Activated CD4-positive, alpha-beta T cell treated with anti-CD3 and anti-CD28 coated beads, Interleukin-2, amount 10 ng/mL, durations not matched to agents 7 days and 5 days (primary cell): Measurements from ENCODE around the gene EEF1AKMT1. TPM values are rescaled to one million over a fixed set of nuclear protein-coding genes. Genes with fewer than 3 reads are reported as not detected.

ENCODE experiments used
- CTCF ChIA-PET: fragments of 350-600 bp; sonication (Branson Sonifier 250); formaldehyde crosslinking; loops from one replicate; lab custom pipeline; 2021; ENCODE audit warnings: antibody characterized with exemption; lab: Charles Lee
- POLR2A ChIA-PET: fragments of 350-600 bp; sonication (Branson Sonifier 250); formaldehyde crosslinking; loops from one replicate; lab custom pipeline; 2021; ENCODE audit warnings: antibody characterized with exemption; lab: Charles Lee
- DNase-seq: peaks from one replicate; pipeline ENCODE4 v3.0.0-alpha.2; 2020
- H3K27ac Mint-ChIP-seq: one replicate; pipeline ENCODE4 v1.8.0; 2021; ENCODE audit warnings: mild to moderate bottlenecking, moderate library complexity, mixed read lengths
- H3K27me3 Mint-ChIP-seq: one replicate; pipeline ENCODE4 v1.8.0; 2021; ENCODE audit warnings: mixed read lengths
- H3K36me3 Mint-ChIP-seq: one replicate; pipeline ENCODE4 v1.8.0; 2021; ENCODE audit warnings: low read depth, mixed read lengths
- H3K4me1 Mint-ChIP-seq: one replicate; pipeline ENCODE4 v1.8.0; 2021; ENCODE audit warnings: mixed read lengths
- H3K4me3 Mint-ChIP-seq: one replicate; pipeline ENCODE4 v1.8.0; 2021; ENCODE audit warnings: mild to moderate bottlenecking, moderate library complexity, mixed read lengths
- H3K9me3 Mint-ChIP-seq: one replicate; pipeline ENCODE4 v1.8.0; 2021; ENCODE audit warnings: mixed read lengths
- total RNA-seq, 2 experiments: library from RNA; stranded (reverse); gene quantifications; one replicate each; pipeline ENCODE4 v1.2.3, GENCODE V29; 2021

EEF1AKMT1 gene
- total RNA-seq, 2 experiments from 2014 or later: 10.2 to 10.7 TPM

DNA sequence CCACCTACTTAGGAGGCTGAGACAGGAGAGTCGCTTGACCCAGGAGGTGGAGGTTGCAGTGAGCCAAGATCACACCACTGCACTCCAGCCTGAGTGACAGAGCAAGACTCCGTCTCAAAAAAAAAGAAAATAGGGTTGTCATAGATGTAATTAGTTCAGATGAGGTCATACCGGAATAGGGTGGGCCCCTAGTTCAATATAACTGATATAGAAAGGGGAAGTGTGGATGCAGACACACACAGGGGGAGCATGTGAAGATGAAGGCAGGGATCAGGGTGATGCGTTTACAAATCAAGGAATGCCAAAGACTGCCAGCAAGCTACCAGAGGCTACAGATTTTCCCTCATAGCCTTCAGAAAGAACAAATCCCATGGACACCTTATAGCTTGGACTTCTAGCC is 24.3 kb upstream of the EEF1AKMT1 start:
- Mint-ChIP-seq H3K9me3 (no peaks in the 10 kb centered on the region), H3K27me3 (no peaks in the 10 kb centered on the region), H3K27ac (peak overlapping the region; percentile 33), H3K4me3 (no peak overlapping the region), H3K36me3 (peaks cover 35% of the 10 kb centered on the region), H3K4me1 (peaks cover 11% of the 10 kb centered on the region)
- ChIA-PET POLR2A (no interaction called here), CTCF (no interaction called here)
- no peak for DNase-seq

DNA sequence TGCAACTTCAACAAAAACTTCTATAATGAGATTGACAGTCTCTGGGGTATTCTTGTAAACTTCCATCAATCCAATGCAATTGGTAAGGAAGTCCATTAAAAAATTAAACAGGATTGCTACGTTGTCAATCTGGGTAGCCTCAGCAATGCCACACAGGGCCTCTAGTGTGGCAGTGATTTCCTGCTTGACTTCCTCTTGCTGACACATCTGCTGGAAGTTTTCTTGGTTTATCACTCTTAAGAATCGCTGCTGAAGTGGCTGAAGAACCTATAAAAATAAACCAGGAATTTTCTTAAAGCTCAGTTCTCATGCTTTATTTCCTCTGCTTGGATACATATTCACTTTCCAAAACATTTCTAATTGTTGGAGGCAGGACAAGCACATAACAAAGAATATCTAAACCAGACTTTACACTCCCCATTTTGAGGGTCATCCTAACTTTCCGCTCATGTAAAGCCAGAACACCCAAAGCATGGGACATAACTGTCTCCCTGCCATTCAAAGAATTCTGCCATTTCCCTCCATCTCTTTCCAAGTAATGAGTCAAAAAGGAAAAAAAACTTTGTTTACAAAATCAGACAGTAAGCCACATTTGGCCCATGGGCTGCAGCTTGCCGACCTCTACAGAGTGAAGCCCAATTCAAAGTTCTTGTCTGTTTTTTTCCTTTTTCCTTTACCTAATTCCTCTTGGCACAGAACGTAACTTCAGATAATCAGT is 23.2 kb upstream of the EEF1AKMT1 start:
- no peak overlapping the region for H3K4me3 Mint-ChIP-seq
- DNase-seq: no peak
- no peaks in the 10 kb centered on the region for H3K27me3 Mint-ChIP-seq
- peaks cover 11% of the 10 kb centered on the region for H3K4me1 Mint-ChIP-seq
- POLR2A ChIA-PET: no interaction called here
- no peaks in the 10 kb centered on the region for H3K9me3 Mint-ChIP-seq
- no peak overlapping the region for H3K27ac Mint-ChIP-seq
- peaks cover 35% of the 10 kb centered on the region for H3K36me3 Mint-ChIP-seq
- CTCF ChIA-PET: no interaction called here

DNA sequence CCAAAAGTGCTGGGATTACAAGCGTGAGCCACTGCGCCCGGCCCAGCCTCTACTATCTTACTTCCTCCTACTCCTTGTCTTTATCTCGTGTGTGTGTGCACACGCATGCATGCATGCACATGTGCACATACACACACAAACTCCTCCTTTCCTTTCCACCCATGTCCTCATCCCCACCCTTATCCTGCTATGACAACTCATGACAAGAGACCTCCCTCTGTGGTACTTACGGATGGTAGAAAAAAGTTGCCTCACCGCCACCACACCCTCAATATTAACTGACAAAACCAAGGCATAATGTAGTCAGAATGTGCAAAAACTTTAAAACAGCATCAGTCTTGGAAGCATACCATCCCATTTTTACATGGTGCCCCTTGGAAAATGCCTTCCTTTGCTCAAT is 15.9 kb upstream of the EEF1AKMT1 start:
- no peak for DNase-seq
- H3K9me3 Mint-ChIP-seq: no peaks in the 10 kb centered on the region
- ChIA-PET POLR2A (no interaction called here), CTCF (no interaction called here)
- H3K4me3 Mint-ChIP-seq: no peak overlapping the region
- H3K4me1 Mint-ChIP-seq: peaks cover 5% of the 10 kb centered on the region
- no peaks in the 10 kb centered on the region for H3K27me3 Mint-ChIP-seq
- H3K27ac Mint-ChIP-seq: no peak overlapping the region
- peaks cover 29% of the 10 kb centered on the region for H3K36me3 Mint-ChIP-seq

DNA sequence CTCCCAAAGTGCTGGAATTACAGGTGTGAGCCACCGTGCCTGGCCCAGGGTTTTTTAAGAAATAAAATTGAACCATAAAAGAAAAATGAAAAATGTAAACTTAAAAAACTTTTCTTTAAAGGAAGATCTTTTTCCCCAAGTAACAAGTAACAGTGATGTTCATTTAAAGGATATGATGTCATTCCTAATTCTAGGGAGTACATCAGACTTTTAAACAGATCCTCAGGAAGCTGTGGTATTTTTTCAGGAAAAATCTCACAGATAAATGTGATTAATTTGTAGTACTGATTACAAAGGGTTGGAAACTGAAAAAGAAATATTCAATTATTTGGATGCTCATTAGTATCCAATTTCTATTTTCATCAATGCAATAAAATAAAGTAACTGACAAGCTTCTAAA is 14.6 kb upstream of the EEF1AKMT1 start:
- Mint-ChIP-seq H3K27me3 (no peaks in the 10 kb centered on the region), H3K36me3 (peaks cover 31% of the 10 kb centered on the region), H3K27ac (no peak overlapping the region), H3K9me3 (no peaks in the 10 kb centered on the region), H3K4me1 (peaks cover 5% of the 10 kb centered on the region), H3K4me3 (no peak overlapping the region)
- ChIA-PET CTCF (no interaction called here), POLR2A (no interaction called here)
- DNase-seq: no peak

DNA sequence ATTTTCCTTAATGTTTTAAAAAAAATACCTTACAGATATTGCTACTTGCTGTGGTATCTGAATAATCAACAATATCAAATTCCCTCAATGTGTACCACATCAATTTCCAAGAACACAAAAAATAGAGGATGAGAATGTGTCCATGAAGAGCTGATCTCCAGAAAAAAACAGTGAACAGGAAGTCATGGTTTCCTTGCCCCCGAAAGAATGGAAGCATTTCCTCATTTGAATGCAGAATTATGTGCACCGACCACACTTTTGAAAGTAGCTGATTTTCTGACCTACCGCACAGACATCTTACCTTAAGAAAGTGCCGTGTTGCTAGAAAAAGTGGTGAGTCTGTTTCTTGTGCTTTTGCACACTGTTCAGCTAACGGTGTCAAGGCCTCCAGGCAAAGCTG is 13.4 kb upstream of the EEF1AKMT1 start:
- H3K27me3 Mint-ChIP-seq: no peaks in the 10 kb centered on the region
- peaks cover 16% of the 10 kb centered on the region for H3K4me1 Mint-ChIP-seq
- H3K36me3 Mint-ChIP-seq: peaks cover 29% of the 10 kb centered on the region
- H3K27ac Mint-ChIP-seq: no peak overlapping the region
- ChIA-PET POLR2A (no interaction called here), CTCF (interaction anchor here (0.7 kb wide), 2 partner anchors 13 to 66 kb away, joined by 3 read pairs; partner anchors contain the start of gene EEF1AKMT1)
- H3K9me3 Mint-ChIP-seq: no peaks in the 10 kb centered on the region
- H3K4me3 Mint-ChIP-seq: no peak overlapping the region
- DNase-seq: no peak

DNA sequence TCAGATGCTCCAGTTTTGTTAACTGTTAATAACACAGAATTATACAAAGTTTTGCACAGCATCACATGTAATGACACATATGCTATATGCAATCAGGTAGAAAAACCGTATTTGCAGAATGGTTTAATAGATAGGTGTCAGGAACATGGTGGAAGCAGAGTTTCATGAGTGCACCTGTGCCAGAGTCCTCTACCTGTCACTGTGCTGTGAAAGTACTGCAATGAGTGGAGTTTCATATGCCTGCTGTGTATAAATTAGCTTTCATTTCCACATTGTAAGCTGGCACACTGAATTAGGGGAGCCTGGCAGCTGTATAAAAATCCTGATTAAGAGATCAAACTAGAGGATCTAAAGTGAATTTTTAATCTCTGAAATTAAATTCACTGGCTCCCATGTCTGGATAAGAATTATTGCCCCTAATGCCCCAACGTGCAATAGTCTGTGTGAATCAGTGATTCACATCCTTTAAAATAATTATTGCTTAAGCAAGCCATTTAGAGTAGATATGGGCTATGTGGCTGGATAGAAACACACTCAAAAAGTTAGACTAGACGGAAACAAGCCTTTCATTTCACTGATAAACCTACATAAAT is 8.5 kb upstream of the EEF1AKMT1 start:
- POLR2A ChIA-PET: no interaction called here
- Mint-ChIP-seq H3K9me3 (no peaks in the 10 kb centered on the region), H3K27ac (no peak overlapping the region), H3K4me3 (no peak overlapping the region), H3K36me3 (peaks cover 25% of the 10 kb centered on the region), H3K4me1 (peaks cover 18% of the 10 kb centered on the region), H3K27me3 (no peaks in the 10 kb centered on the region)
- DNase-seq: no peak
- CTCF ChIA-PET: interaction anchor here (1.0 to 1.4 kb wide), 2 partner anchors 44 to 78 kb away, joined by 3 read pairs; partner anchors contain the start of gene IL17D

DNA sequence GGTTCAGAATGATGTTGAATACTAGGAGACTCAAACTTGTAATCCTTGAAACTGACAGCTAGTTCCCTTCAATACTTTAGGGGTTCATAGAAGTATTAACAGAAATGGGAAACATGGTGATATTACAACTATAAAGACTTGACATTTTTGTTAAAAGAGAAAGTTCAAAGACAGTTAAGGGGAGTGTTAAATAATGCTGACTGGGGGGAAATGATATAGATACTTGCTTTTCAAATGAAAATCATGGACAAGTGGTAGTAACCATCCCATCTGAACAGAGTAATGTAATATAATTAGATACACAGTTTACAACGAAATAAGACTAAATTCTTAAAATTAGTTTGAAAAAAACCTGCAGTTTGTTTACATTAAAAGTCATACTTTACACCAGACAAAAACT is 6.6 kb upstream of the EEF1AKMT1 start:
- Mint-ChIP-seq H3K27ac (no peak overlapping the region), H3K36me3 (peaks cover 27% of the 10 kb centered on the region), H3K4me3 (no peak overlapping the region), H3K4me1 (peaks cover 22% of the 10 kb centered on the region), H3K9me3 (no peaks in the 10 kb centered on the region), H3K27me3 (no peaks in the 10 kb centered on the region)
- ChIA-PET POLR2A (no interaction called here), CTCF (no interaction called here)
- no peak for DNase-seq

DNA sequence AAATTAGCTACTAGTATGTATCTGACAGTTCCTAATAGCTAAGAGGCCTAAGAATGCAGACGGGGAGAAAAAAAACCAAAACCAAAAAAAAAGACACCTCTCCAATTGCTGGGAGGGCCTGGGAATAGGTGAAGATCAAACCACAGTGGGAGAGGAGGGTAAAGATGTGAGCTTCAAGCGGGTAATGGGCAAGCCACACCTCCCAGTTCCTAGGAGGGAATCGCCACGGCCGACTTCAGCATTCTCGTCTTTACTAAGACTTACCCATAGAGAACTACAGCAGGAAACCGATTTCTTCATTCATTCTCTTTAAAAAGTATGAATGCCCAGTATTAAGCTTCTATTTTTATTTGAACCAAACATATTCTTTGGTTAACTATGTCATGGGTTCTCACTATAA is 5.6 kb upstream of the EEF1AKMT1 start:
- Mint-ChIP-seq H3K4me3 (no peak overlapping the region), H3K27ac (no peak overlapping the region), H3K36me3 (peaks cover 29% of the 10 kb centered on the region), H3K4me1 (peaks cover 28% of the 10 kb centered on the region), H3K9me3 (no peaks in the 10 kb centered on the region), H3K27me3 (no peaks in the 10 kb centered on the region)
- POLR2A ChIA-PET: no interaction called here
- CTCF ChIA-PET: interaction anchor here (1.3 kb wide), 1 partner anchor 16 kb away, joined by 4 read pairs; no protein-coding TSS in a partner anchor
- no peak for DNase-seq

DNA sequence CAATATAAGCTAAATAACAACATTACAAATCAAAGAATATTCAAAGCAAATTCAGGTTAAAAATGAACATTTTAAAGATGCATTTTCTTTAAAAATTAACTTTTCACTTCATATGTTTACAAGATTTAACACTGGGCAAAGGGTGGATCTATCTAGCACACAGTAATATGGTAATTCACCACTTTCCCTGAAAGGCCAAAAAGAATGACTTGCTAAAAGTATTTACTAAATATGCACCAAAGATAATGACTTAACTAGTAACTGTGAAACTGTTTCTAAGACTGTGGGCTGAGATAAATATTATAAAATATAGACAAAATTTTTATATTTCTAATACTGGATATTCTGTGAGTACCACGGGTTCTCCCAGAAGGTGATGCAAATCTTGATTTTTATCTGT is 4.5 kb upstream of the EEF1AKMT1 start:
- Mint-ChIP-seq H3K4me3 (no peak overlapping the region), H3K4me1 (peaks cover 35% of the 10 kb centered on the region), H3K36me3 (peaks cover 25% of the 10 kb centered on the region), H3K9me3 (no peaks in the 10 kb centered on the region), H3K27ac (no peak overlapping the region), H3K27me3 (no peaks in the 10 kb centered on the region)
- CTCF ChIA-PET: interaction anchor here (1.0 kb wide), 1 partner anchor 207 kb away, joined by 3 read pairs; no protein-coding TSS in a partner anchor
- POLR2A ChIA-PET: no interaction called here
- no peak for DNase-seq

DNA sequence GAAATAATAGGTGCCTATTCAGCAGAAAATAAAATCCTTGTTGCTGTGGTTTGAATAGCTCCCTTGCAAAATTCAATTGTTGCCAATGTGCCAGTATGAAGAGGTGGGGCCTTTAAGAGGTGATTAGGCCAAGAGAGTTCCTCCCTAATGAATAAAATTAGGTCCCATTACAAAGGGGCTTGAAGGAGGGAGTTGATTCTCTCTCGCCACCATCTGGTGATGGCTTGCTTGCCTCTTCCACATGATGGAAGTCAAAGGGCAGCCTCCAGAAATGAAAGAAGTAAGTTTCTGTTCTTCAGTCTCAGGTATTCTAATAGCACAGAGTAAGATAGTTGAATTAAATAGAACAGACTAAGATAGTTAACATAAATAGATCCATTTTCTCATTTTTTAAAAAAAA is 3.0 kb upstream of the EEF1AKMT1 start:
- Mint-ChIP-seq H3K4me1 (peaks cover 29% of the 10 kb centered on the region), H3K27ac (no peak overlapping the region), H3K4me3 (no peak overlapping the region), H3K36me3 (peaks cover 24% of the 10 kb centered on the region), H3K9me3 (no peaks in the 10 kb centered on the region), H3K27me3 (no peaks in the 10 kb centered on the region)
- POLR2A ChIA-PET: no interaction called here
- DNase-seq: no peak
- CTCF ChIA-PET: no interaction called here

DNA sequence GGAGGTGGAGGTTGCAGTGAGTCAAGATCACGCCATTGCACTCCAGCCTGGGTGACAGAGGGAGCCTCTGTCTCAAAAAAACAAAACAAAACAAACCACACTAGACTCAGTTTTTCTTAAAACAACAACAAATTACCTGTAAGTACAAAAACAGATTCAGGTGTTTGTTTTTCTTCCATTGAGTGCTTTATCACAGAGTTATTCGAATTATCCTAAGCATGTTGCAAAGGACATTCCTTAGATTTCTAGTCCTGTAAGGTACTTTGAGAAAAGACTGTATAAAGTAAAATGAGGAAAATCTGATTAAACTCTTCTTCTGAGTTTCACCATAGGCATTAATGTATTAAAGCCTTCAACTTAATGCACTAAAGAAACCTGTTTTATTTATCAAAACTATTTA is 2.2 kb upstream of the EEF1AKMT1 start:
- Mint-ChIP-seq H3K4me3 (no peak overlapping the region), H3K27me3 (no peaks in the 10 kb centered on the region), H3K36me3 (peaks cover 25% of the 10 kb centered on the region), H3K9me3 (peaks cover 3% of the 10 kb centered on the region), H3K27ac (no peak overlapping the region), H3K4me1 (peaks cover 31% of the 10 kb centered on the region)
- ChIA-PET POLR2A (no interaction called here), CTCF (no interaction called here)
- DNase-seq: no peak

DNA sequence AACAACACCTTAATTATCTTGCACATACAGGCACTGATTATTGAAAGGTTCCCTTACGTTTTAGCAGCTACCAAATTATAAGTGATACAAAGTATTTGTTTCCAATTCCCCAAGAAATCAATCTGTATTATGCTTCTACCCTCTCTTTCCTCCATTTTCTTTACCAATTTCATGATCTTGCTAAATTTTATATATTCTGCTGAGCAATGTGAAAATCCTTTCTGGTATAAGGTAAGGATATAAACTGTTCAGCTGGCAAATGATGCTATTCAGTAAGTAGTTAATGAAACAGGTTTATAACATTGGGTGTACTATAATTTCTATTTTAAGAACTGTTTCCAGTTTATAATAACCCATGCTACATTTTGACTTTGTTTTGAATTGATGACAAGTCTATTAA is 985 bp upstream of the EEF1AKMT1 start:
- Mint-ChIP-seq H3K27ac (peak overlapping the region; percentile 99), H3K4me1 (peaks cover 35% of the 10 kb centered on the region), H3K9me3 (peaks cover 10% of the 10 kb centered on the region), H3K27me3 (no peaks in the 10 kb centered on the region), H3K4me3 (peak overlapping the region; percentile 82), H3K36me3 (peaks cover 29% of the 10 kb centered on the region)
- ChIA-PET CTCF (interaction anchor here (1.0 to 1.6 kb wide), 2 partner anchors 13 to 690 kb away, joined by 3 read pairs; no protein-coding TSS in a partner anchor), POLR2A (interaction anchor here (0.6 kb wide), 1 partner anchor 315 kb away, joined by 3 read pairs; no protein-coding TSS in a partner anchor)
- DNase-seq: no peak

DNA sequence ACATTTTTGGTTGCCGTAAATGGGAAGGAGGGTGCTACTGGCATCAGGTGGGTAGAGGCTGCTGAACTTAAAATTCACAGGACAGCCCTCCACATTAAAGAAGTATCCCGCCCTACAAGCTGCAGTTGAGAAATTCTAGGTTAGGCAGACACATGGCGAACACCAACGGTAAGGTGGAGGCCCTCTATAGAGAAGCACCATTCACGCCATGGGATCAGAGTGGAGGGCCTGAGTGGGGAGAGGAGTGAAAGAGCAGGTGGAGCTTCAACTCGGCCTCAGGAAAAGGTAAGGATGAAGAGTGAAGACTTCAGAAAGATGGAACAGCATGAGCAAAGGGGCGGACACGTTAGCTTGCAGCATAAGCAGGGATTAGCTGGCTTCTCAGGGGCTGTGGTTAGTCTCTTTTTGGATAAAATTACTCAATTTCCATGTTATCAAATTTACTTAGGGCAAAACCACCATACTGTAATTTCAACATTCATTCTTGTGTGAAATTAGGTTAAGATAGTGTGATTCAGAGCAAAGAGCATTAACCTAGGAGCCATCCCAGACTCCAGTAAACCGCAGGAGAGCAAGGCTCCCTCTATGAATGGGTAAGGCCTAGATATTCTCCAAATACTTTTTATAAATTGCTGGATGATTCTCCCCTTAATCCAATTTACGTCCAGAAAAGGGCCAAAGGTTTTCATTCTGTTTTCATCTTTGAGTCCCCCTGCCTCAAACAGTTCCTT is 1.2 kb downstream of the EEF1AKMT1 start:
- CTCF ChIA-PET: interaction anchor here (0.8 kb wide), 1 partner anchor 280 kb away, joined by 4 read pairs; no protein-coding TSS in a partner anchor
- H3K9me3 Mint-ChIP-seq: peaks cover 29% of the 10 kb centered on the region
- DNase-seq: no peak

More for the DNA sequence above, 1.2 kb downstream of the EEF1AKMT1 start:
- Mint-ChIP-seq H3K4me3 (peak overlapping the region; percentile 82), H3K27me3 (no peaks in the 10 kb centered on the region), H3K36me3 (peaks cover 50% of the 10 kb centered on the region), H3K27ac (peak overlapping the region; percentile 99), H3K4me1 (peaks cover 37% of the 10 kb centered on the region)
- POLR2A ChIA-PET: no interaction called here
